GM21737 (cell line): Measurements from ENCODE around the gene PTCH2.

Experiments used
- ATAC-seq: cut with Tn5 transposase; IDR thresholded peaks from one replicate; pipeline ENCODE4 v1.9.1; 2021; ENCODE audit warnings: mild to moderate bottlenecking, moderate library complexity; ENCODE audit not compliant: unreplicated experiment

The PTCH2 gene

DNA sequence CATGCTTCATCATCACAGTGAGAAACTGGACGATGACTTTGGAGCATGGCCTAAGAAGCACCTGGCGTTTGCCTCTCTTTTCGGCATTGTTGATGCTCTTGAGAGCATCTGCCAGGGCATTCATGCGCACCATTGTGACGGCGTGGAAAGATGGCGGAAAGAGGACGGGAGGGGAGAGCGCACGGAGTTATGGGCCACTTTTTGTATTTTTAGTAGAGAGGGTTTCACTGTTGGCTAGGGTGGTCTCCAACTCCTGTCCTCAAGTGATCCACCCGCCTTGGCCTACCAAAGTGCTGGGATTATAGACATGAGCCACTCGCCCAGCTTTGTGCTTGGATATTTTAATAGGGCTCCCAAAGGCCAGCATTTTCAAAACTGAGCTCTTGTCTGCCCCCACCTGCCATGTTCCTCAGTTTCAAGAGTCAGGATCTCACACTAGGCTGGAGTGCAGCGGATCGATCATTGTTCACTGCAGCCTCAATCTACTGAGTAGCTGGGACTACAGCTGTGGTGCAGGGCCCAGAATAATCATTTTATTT is 62.4 kb downstream of the PTCH2 start:
- ATAC-seq = no peak

- ATAC-seq = no peak
Observed at GRCh38 chr1:44778705-44779576, 64.1 kb downstream of the PTCH2 start.

GRCh38 chr1:44777969-44778635 is 65.0 kb downstream of the PTCH2 start:
- ATAC-seq = no peak

DNA sequence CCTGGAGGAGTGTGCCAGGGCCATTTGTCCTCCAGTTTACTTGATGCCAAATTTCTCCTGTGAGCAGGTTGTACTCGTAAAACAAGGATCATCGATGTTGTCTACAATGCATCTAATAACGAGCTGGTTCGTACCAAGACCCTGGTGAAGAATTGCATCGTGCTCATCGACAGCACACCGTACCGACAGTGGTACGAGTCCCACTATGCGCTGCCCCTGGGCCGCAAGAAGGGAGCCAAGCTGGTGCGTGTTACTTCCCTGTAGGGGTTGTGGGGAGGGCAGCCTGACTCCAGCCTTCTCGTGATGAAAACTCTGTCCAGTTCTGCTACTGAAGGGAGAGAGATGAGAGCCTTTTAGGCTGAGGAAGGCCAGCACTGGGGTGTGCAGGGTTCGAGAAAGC is 65.5 kb downstream of the PTCH2 start:
- ATAC-seq = no peak

- no peak for ATAC-seq
Observed at GRCh38 chr1:44776730-44777068, 66.4 kb downstream of the PTCH2 start.

GRCh38 chr1:44775930-44776729 is 66.9 kb downstream of the PTCH2 start:
- ATAC-seq = peak; percentile 18

DNA sequence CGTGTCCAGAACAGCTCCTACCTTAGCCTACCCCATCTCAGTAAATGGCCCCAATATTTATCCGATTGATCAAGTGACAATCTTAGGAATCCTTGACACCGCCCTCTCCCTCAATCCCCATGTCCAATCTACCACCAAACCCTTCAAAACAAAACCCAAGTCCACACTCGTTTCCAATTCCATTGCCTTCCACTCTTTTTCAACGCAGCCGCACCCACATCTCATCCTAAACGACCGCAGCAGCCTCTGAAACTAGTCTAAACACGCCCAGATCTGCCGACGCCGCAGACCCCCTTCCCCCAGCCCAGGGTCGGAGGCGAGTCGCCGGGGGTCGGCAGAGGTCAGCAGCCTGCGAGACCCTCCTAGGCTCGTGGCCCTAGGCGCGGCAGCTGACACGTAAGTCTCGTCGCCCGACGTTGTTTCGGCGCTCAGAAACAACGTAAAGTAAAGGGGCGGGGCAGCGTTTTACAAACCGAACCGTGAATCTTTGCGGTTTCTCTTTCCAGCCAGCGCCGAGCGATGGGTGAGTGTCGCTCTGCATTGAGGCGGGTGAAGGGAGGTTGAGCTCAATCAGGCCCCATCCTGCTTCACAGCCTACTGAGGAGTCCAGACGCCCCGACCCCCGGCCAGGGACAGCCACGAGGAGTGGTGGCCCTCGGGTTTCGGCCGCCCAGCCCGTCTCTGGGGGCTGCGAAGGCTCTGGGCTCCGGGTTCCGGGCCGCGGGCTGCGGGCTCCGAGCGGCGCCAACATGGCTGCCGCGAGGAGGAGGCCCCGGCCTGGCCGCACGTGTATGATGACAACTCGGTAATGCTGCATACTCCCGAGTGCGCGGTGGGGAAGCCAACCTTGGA is 67.7 kb downstream of the PTCH2 start, which contains the start of gene RPS8:
Gene RPS8, plus strand, starts transcription at position 463 of the 852 bp plus-strand sequence. Its CDS starts 57 bp downstream, at position 520.
- peak; percentile 73 for ATAC-seq
